Esophagus mucosa (tissue), 1 donor: ENCODE results near the gene MLH1. TPM values are rescaled to one million over a fixed set of nuclear protein-coding genes. Genes with fewer than 3 reads are reported as not detected.
A peak's percentile ranks its signal among the peaks of the same experiment; 100 is the strongest.
"Not testable (repeated sequence)": the region's sequence is repeated elsewhere in the genome, so short reads cannot be mapped to it uniquely, and the experiment has no call there.

ENCODE experiments used
- ATAC-seq: fragments of 200-7000 bp; cut with Tn5 transposase; one replicate; pipeline ENCODE4 v1.9.1; 2020
- total RNA-seq: library from RNA; stranded (reverse); gene quantifications from one replicate; pipeline ENCODE4 v1.2.4, GENCODE V29; 2023
- donor health status: DM: yes; HTN: yes; CAD: no.

The MLH1 gene
- total RNA-seq, 1 donor from 2014 or later, result 17.0 TPM

DNA sequence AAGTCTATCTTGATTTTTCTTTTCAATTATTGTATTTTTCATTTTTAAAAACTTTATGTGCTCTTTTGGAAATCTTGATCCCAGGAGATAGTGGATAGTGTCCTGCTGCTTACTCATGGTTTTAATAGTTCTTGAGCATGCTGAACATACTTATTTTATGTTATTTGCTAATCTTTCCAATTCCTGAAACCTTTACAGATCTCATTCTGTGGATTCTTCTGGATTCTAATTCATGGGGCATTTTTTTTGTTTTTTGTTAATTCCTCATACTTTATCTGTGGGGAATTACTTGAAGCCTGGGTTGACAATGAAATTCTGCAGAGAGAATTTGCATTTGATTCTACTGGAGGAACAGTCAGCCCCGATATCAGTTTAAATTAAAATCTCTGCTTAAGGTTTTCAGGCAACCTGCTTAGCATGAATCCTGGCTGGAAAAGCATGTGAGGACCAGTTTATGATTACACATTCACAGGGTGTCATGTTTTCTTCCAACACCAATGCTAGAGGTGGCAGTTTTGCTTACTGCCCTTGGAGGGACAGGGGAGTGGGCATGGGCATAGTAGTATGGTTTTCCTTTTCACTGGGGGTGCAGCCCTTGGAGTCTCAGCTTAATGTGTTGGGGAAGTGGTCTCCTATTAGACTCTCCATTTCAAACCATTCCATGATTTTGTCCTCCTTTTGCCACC lies 46.0 kb downstream of the MLH1 start:
- no peak for ATAC-seq

DNA sequence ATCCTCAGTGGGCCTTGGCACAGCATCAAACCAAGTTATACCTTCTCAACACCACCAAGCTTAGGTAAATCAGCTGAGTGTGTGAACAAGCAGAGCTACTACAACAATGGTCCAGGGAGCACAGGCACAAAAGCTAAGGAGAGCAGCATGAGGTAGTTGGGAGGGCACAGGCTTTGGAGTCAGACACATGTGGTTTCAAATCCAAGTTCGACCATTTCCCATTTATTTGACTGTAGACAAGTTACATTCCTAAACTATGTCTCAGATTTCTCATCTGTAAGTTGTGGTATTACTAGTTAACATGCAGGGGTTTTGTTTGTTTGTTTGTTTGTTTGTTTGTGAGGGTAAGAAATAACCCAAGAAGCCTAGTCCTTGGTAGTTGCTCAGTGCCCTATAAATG lies 46.9 kb downstream of the MLH1 start:
- no peak for ATAC-seq

DNA sequence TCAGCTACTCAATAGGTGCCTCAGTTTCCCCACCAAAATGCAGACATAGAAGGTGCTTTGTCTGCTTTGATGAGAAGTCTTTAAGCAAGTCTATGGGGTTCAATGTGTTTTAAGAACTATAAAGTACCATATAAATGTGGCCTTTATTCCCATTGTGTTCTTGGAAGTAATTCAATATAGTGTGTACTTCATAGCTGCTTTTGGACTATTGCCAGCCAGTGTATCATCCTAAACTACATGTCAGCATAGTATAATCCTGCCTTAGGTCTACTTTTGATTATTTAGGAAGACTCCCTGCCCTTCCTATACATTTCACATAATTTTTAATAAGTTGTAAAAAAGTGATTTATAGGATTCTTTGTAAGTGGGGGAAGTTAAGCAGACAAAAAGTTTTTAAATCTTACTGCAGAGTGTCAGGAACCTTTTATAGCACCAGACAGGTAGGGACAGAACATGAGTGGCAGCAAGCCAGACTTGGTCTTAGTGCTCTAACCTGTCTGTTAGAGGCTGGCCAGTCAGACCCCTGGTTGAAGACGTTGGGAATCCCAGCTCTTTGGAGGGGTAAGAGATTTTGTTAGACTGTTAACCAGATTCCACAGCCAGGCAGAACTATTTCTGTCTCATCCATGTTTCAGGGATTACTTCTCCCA lies 48.4 kb downstream of the MLH1 start:
- ATAC-seq, result peak; percentile 33

DNA sequence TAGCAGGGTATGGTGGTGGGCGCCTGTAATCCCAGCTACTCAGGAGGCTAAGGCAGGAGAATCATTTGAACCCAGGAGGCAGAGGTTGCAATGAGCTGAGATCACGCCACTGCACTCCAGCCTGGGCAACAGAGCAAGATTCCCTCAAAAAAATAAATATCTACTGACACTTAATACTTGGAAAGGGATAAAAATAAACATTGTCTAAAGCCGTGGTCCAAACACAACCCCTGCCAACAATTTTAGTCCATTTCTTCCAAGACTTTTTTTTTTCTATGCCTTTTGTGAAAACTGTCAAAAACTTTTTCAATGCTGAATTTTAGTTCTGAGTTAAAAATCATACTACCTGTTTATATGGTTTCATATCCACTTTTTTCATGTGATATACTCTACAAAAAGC lies 49.4 kb downstream of the MLH1 start:
- ATAC-seq, result not testable (repeated sequence)

DNA sequence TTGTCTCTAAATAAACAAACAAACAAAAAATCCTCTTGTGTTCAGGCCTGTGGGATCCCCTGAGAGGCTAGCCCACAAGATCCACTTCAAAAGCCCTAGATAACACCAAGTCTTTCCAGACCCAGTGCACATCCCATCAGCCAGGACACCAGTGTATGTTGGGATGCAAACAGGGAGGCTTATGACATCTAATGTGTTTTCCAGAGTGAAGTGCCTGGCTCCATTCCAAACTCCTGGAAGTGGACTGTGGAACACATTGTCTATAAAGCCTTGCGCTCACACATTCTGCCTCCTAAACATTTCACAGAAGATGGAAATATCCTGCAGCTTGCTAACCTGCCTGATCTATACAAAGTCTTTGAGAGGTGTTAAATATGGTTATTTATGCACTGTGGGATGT lies 57.0 kb downstream of the MLH1 start:
- ATAC-seq, result no peak

GRCh38 chr3:37052860-37053259 lies 59.5 kb downstream of the MLH1 start:
- ATAC-seq, result no peak

- no peak for ATAC-seq
These were observed 60.0 kb downstream of the MLH1 start for GRCh38 chr3:37053337-37053736.

DNA sequence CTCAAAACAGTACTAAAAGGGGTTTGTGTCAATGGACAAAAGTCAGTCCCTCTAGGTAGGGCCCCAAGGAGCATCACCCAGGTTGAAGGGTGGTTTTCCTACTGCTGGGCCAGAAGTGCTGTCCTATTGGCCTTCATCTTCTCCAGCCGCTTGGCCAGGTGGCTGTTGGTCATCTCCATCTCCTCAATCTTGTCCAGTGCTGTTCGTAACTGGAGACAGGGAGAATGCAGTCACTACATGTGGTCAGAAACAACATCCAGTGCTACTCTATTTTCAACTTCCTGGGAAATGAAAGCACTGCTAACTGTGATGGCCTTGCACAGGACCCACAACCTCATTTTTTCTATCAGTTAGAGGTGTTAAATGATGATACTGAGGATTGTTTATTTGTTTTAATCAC lies 60.4 kb downstream of the MLH1 start:
- ATAC-seq, result no peak

DNA sequence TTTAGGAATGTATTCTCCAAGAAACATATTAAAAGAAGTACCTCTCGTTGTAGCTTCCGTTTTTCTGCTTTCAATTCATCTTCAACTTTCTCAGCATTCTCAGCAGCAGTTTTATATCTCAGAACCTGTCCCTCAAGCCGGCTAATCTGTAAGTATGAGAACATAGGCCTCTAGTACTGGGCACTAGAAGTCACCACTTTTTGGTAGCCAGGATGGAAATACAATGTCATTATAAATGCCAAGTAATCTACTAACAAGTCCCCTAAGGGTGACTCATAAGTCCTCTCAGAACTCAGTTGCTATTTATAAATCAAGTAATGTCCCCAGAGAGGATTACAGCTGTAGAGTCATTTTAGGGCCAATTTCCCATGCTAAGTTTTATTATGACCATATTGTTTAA lies 61.1 kb downstream of the MLH1 start:
- no peak for ATAC-seq

GRCh38 chr3:37055077-37055476 lies 61.8 kb downstream of the MLH1 start:
- not testable (repeated sequence) for ATAC-seq

DNA sequence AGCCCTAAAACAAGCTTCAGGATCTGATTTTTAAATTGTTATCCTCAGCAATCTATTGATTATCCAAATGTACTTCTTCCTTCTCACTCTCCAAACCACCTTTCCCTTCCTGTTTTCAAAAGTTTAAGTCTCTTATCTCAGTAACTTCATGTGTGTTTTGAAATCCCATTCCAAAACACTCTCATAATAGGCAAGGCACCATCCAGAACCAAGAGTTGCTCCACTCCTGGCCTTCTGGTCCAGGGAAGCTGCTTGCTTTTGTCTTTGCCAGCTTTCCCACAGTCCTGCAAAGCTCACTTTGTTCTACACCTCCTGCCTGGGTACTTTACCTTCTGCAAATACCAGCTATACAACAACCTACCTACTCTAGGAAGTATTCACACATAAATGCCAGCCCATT lies 63.5 kb downstream of the MLH1 start:
- ATAC-seq, result no peak

GRCh38 chr3:37058117-37058516 lies 64.8 kb downstream of the MLH1 start:
- no peak for ATAC-seq

DNA sequence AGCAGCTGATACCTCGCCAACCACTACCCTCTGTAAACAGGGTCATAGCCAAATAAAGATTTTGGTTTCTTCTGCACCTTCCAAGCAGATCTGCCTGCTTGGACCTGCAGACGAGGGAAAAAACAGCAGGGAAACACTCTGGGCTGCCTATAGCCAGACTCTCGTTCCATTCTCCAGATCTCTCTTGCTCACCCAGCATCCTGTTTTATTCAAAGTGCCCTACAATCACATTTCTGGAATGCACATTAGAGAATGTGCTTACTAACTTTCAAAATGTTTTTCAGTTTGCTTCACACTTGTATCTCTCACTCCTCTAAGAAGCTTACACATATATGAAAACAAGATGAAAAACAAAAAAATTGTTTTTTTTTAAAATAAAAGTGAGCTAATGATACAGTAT lies 71.4 kb downstream of the MLH1 start:
- no peak for ATAC-seq

DNA sequence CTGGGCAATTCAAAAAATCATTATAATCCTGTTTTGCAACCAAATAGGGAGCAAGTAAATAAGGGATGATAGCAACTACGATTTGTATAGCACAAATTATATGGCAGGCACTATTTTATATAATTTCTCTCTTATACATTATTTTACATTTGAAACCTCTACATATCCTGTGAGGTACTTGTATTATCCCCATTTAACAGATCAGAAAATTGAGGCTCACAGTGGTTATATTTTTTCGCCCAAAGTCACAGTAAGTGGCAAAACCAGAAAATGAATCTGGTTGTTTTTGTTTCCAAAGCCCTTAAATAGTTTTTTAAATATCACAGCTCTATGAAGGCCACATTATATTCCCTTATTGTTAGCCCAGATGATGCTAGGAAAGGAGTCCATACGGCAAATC lies 74.3 kb downstream of the MLH1 start:
- ATAC-seq, result no peak

GRCh38 chr3:37068031-37068430 lies 74.7 kb downstream of the MLH1 start:
- ATAC-seq, result no peak

GRCh38 chr3:37071921-37072320 lies 78.6 kb downstream of the MLH1 start:
- ATAC-seq, result no peak

- no peak for ATAC-seq
These were observed 79.6 kb downstream of the MLH1 start for GRCh38 chr3:37072892-37073291.

GRCh38 chr3:37074178-37074577 lies 80.9 kb downstream of the MLH1 start:
- no peak for ATAC-seq

GRCh38 chr3:37075955-37076354 lies 82.6 kb downstream of the MLH1 start:
- no peak for ATAC-seq

DNA sequence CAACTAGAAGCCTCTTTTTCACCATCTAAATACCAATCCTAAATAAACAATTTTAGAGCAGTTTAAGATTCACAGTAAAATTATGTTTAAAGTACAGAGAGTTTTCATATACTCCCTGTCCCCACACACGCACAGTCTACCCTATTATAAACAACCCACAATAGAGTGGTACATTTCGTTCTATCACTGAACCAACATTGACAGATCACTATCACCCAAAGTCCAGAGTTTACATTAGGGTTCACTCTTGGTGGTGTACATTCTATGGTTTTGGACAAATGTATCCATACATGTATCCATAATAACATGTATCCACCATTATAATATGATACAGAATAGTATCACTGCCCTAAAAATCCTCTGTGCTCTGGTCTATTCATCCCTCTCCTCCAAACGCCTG lies 89.0 kb downstream of the MLH1 start:
- ATAC-seq, result no peak

DNA sequence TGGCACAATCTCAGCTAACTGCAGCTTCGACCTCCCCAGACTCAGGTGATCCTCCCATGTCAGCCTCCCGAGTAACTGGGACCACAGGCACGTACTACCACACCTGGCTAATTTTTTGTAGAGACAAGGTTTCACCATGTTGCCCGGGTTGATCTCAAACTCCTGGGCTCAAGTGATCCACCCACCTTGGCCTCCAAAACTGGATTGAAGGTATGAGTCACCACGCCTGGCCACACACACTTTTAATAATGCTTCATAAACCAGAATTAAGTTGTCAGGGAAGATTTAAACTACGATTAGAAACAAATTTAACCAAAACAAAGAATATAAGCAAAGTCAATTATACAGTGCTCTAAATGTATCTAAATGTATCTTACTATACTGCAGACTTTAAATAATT lies 93.6 kb downstream of the MLH1 start:
- ATAC-seq, result peak; percentile 52

DNA sequence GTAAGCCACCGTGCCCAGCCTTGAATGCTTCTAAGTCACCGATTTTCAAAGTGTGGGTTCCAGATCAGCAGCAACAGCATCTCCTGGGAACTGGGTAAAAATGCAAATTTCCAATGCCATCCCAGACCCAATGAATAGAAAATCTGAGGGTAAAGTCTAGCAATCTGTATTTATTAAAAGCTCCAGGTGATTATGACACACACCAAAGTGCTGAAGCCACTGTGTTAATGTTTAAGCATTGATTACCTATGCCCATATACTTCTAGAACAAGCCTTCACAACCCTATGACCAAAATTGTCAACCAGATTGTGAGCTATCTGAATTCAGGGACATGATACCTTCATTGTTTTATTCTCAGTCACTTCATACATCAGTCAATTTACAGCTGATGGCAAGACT lies 94.6 kb downstream of the MLH1 start:
- ATAC-seq, result no peak

- no peak for ATAC-seq
These were observed 99.2 kb downstream of the MLH1 start for GRCh38 chr3:37092484-37092883.

- no peak for ATAC-seq
These were observed 100.2 kb downstream of the MLH1 start for GRCh38 chr3:37093481-37093880.

- no peak for ATAC-seq
These were observed 101.3 kb downstream of the MLH1 start for GRCh38 chr3:37094636-37095035.
